ENCODE measurements around the gene LGALS16. TPM values are rescaled to one million over a fixed set of nuclear protein-coding genes. Genes with fewer than 3 reads are reported as not detected.

LGALS16 gene
- total and polyA plus RNA-seq, 2 donors (not counting 3 experiments of a cell fraction or from before 2014, with no cell fraction given) = not detected

DNA sequence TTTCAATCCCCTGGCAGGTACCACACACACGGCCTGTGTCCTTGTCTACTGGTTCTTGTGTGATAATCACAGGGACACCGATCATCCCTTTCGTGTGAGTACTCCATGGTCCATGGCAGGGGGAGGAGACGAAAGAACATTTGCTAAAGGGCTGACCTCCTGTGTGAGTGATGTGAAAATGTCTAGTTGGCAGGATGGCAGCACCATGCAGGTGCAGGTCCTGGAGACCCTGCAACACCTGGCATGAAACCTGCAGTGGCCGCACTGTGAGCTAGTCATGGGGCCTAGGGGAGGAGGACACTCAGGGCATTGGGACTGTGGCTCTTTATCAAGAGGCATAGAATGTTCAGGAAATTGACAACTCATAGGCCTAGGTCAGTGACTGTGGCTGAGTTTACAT lies 25.7 kb downstream of the LGALS16 start:
- no TSS peak for BruUV-seq (replicated peaks)
- TF ChIP-seq, protein P1, sequence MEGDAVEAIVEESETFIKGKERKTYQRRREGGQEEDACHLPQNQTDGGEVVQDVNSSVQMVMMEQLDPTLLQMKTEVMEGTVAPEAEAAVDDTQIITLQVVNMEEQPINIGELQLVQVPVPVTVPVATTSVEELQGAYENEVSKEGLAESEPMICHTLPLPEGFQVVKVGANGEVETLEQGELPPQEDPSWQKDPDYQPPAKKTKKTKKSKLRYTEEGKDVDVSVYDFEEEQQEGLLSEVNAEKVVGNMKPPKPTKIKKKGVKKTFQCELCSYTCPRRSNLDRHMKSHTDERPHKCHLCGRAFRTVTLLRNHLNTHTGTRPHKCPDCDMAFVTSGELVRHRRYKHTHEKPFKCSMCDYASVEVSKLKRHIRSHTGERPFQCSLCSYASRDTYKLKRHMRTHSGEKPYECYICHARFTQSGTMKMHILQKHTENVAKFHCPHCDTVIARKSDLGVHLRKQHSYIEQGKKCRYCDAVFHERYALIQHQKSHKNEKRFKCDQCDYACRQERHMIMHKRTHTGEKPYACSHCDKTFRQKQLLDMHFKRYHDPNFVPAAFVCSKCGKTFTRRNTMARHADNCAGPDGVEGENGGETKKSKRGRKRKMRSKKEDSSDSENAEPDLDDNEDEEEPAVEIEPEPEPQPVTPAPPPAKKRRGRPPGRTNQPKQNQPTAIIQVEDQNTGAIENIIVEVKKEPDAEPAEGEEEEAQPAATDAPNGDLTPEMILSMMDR (IDR thresholded peaks at IDR 0.05; ENCODE audit: extremely low read depth in 1 of 2, insufficient read depth in 1 of 2, low read depth in 1 of 2, low read length in 2 of 2) = no peak
- TF ChIP-seq, protein P2, sequence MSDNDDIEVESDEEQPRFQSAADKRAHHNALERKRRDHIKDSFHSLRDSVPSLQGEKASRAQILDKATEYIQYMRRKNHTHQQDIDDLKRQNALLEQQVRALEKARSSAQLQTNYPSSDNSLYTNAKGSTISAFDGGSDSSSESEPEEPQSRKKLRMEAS (IDR thresholded peaks at IDR 0.05; ENCODE audit: insufficient read depth, insufficient read length) = no peak
- TF ChIP-seq EZH2 (IDR thresholded peaks at IDR 0.05; ENCODE audit: borderline replicate concordance, low read depth, low read length, severe bottlenecking) (no peak), JUN (IDR thresholded peaks at IDR 0.05; ENCODE audit: borderline replicate concordance, insufficient read depth, insufficient read length, low read depth) (no peak), GATA2 (IDR thresholded peaks at IDR 0.05; ENCODE audit: insufficient read depth, insufficient read length, low read depth, low read length) (no peak), POLR2A (IDR thresholded peaks at IDR 0.05; ENCODE audit: low read depth, low read length) (no peak), POLR2AphosphoS5 (IDR thresholded peaks at IDR 0.05; ENCODE audit: insufficient read depth, low read depth, low read length) (no peak), MYC (IDR thresholded peaks at IDR 0.05; ENCODE audit: low read depth, low read length) (no peak), FOS (IDR thresholded peaks at IDR 0.05; ENCODE audit: borderline replicate concordance, insufficient read depth, low read length) (no peak)

More for the DNA sequence above, 25.7 kb downstream of the LGALS16 start:
- Histone ChIP-seq H3K4me3 (replicated peaks in 1 of 3; ENCODE audit: insufficient read depth in 1 of 3, low read depth in 1 of 3, low read length in 3 of 3) (no peak overlapping the region), H3K9ac (replicated peaks; ENCODE audit: extremely low read depth, insufficient read depth, low read length) (no peak overlapping the region), H3K9me3 (replicated peaks; ENCODE audit: control insufficient read depth, insufficient read depth, low read length) (no peaks in the 10 kb centered on the region), H3K27ac (ENCODE audit: insufficient read depth, low read depth, low read length) (no peak overlapping the region), H2AFZ (ENCODE audit: low read depth, low read length) (no peak overlapping the region), H3K36me3 (ENCODE audit: control insufficient read depth in 2 of 2, extremely low read depth in 1 of 2, insufficient read depth in 2 of 2, low read length in 2 of 2) (no peaks in the 10 kb centered on the region), H3K27me3 (ENCODE audit: control insufficient read depth in 2 of 2, insufficient read depth in 2 of 2, low read length in 2 of 2) (no peaks in the 10 kb centered on the region), H3K9me1 (replicated peaks; ENCODE audit: control insufficient read depth, extremely low read depth, insufficient read depth, low read length) (no peaks in the 10 kb centered on the region), H3K79me2 (ENCODE audit: control insufficient read depth, insufficient read depth, low read length) (no peaks in the 10 kb centered on the region), H3K4me1 (ENCODE audit: control insufficient read depth, extremely low read depth, insufficient read depth, low read length) (no peaks in the 10 kb centered on the region), H4K20me1 (replicated peaks; ENCODE audit: control insufficient read depth, extremely low read depth, insufficient read depth, low read length) (no peaks in the 10 kb centered on the region), H3K4me2 (ENCODE audit: insufficient read depth, low read length) (no peak overlapping the region)
- ChIA-PET CTCF (no interaction called here), POLR2A (no interaction called here)
- dilution Hi-C loops (cut with MboI; ENCODE audit: extremely low pct_ligation_motif_present, low sequenced_read_pairs) (no loop called here), intact Hi-C loops (cut with micrococcal nuclease) (no loop called here)
- DNase-seq (ENCODE audit: low read depth, low spot score) (no peak), FAIRE-seq (no peak)

Data from endothelial cell of umbilical vein (primary cell).